Endothelial cell of umbilical vein (primary cell): ENCODE measurements around the gene WDFY2. TPM values are rescaled to one million over a fixed set of nuclear protein-coding genes. Genes with fewer than 3 reads are reported as not detected.

Source experiments
- BruUV-seq: library from RNA; stranded (reverse); fragments of 400-500 nt; replicated peaks from 2 replicates; lab custom pipeline; 2021; lab: Mats Ljungman, UMichigan
- CTCF ChIA-PET: fragments of 300-600, 350-600 bp; sonication (Branson Sonifier 250); formaldehyde crosslinking; loops from one replicate; lab custom pipeline; 2021; ENCODE audit warnings: antibody characterized with exemption, inconsistent platforms; lab: Charles Lee
- POLR2A ChIA-PET: fragments of 300-600, 350-600 bp; sonication (Branson Sonifier 250); formaldehyde crosslinking; loops from one replicate; lab custom pipeline; 2021; ENCODE audit warnings: antibody characterized with exemption, inconsistent platforms; lab: Charles Lee
- DNase-seq: peaks from one replicate; pipeline ENCODE4 v3.0.0-alpha.2; 2011; ENCODE audit warnings: low read depth, low spot score
- FAIRE-seq: peaks from 2 replicates; lab custom pipeline; 2011; peaks lifted over from hg19 to GRCh38; lab: Jason Lieb, UNC
- H2AFZ ChIP-seq: 2 replicates; pipeline ENCODE4 v1.6.0; 2012; ENCODE audit warnings: low read depth, low read length, control low read depth, inconsistent platforms
- H3K27ac ChIP-seq: 2 replicates; pipeline ENCODE4 v1.5.1; 2011; ENCODE audit warnings: low read depth, mild to moderate bottlenecking, control low read depth, low read length, moderate library complexity; ENCODE audit not compliant: insufficient read depth
- H3K27me3 ChIP-seq, 2 experiments: 2 replicates each; pipeline versions ENCODE4 v1.6.0 to v1.6.1; 2011; ENCODE audit warnings: low read length in 2 of 2, mixed read lengths in 1 of 2; ENCODE audit not compliant: control insufficient read depth in 2 of 2, insufficient read depth in 2 of 2
- H3K36me3 ChIP-seq, 2 experiments: 2 replicates in 1 of 2; 3 replicates in 1 of 2; pipeline ENCODE4 v1.5.1; 2011; ENCODE audit warnings: low read length in 2 of 2, mild to moderate bottlenecking in 1 of 2, moderate library complexity in 1 of 2; ENCODE audit not compliant: control insufficient read depth in 2 of 2, insufficient read depth in 2 of 2; ENCODE audit errors: extremely low read depth in 1 of 2
- H3K4me1 ChIP-seq: 3 replicates; pipeline ENCODE4 v1.5.1; 2011; ENCODE audit warnings: mild to moderate bottlenecking, low read length; ENCODE audit not compliant: control insufficient read depth, insufficient read depth; ENCODE audit errors: extremely low read depth
- H3K4me2 ChIP-seq: 2 replicates; pipeline ENCODE4 v1.6.1; 2011; ENCODE audit warnings: low read length, control low read depth, mixed read lengths; ENCODE audit not compliant: insufficient read depth
- H3K4me3 ChIP-seq, 3 experiments: fragments of 200-600 bp in 1 of 3; sonication (generic), shearing (Covaris generic) in 1 of 3; replicated peaks in 1 of 3; 2 replicates each; pipeline ENCODE4 v1.5.1; 2011 to 2016; ENCODE audit warnings: control low read depth in 3 of 3, low read length in 3 of 3, mild to moderate bottlenecking in 2 of 3, inconsistent platforms in 1 of 3, low read depth in 1 of 3, moderate library complexity in 1 of 3; ENCODE audit not compliant: insufficient read depth in 1 of 3
- H3K79me2 ChIP-seq: 2 replicates; pipeline ENCODE4 v1.6.0; 2012; ENCODE audit warnings: low read length, inconsistent platforms; ENCODE audit not compliant: control insufficient read depth, insufficient read depth
- H3K9ac ChIP-seq: replicated peaks from 2 replicates; pipeline ENCODE3; 2011; ENCODE audit warnings: low read length, control low read depth; ENCODE audit not compliant: insufficient read depth; ENCODE audit errors: extremely low read depth
- H3K9me1 ChIP-seq: replicated peaks from 3 replicates; pipeline ENCODE4 v1.6.0; 2011; ENCODE audit warnings: mild to moderate bottlenecking, low read length; ENCODE audit not compliant: control insufficient read depth, insufficient read depth; ENCODE audit errors: extremely low read depth
- H3K9me3 ChIP-seq: replicated peaks from 2 replicates; pipeline ENCODE4 v1.5.1; 2012; ENCODE audit warnings: low read length, inconsistent platforms; ENCODE audit not compliant: control insufficient read depth, insufficient read depth
- H4K20me1 ChIP-seq: replicated peaks from 2 replicates; pipeline ENCODE3; 2011; ENCODE audit warnings: mild to moderate bottlenecking, low read length; ENCODE audit not compliant: control insufficient read depth, insufficient read depth; ENCODE audit errors: extremely low read depth
- FOS ChIP-seq: IDR thresholded peaks from 2 replicates; pipeline ENCODE4 v1.6.1; 2011; ENCODE audit warnings: mild to moderate bottlenecking, low read length, moderate library complexity, borderline replicate concordance; ENCODE audit not compliant: insufficient read depth
- GATA2 ChIP-seq: IDR thresholded peaks from 2 replicates; pipeline ENCODE4 v1.7.0; 2011; ENCODE audit warnings: low read depth, mild to moderate bottlenecking, moderate library complexity, mixed read lengths, low read length; ENCODE audit not compliant: insufficient read length, insufficient read depth
- JUN ChIP-seq: IDR thresholded peaks from 2 replicates; pipeline ENCODE4 v1.6.1; 2011; ENCODE audit warnings: borderline replicate concordance, low read depth; ENCODE audit not compliant: insufficient read length, insufficient read depth
- MYC ChIP-seq: IDR thresholded peaks from one replicate; pipeline ENCODE4 v1.6.1; 2011; ENCODE audit warnings: mild to moderate bottlenecking, low read depth, low read length
- POLR2A ChIP-seq: IDR thresholded peaks from 2 replicates; pipeline ENCODE4 v1.6.1; 2012; ENCODE audit warnings: low read depth, mild to moderate bottlenecking, control low read depth, low read length
- POLR2AphosphoS5 ChIP-seq: IDR thresholded peaks from 2 replicates; pipeline ENCODE4 v1.6.1; 2012; ENCODE audit warnings: low read depth, mild to moderate bottlenecking, control low read depth, low read length, moderate library complexity; ENCODE audit not compliant: insufficient read depth
- dilution Hi-C: fragments of 300-500 bp; cut with MboI; formaldehyde crosslinking; loops from one replicate; pipeline ENCODE4 v1.15.0; 2019; ENCODE audit warnings: low sequenced_read_pairs; ENCODE audit not compliant: extremely low pct_ligation_motif_present
- intact Hi-C: fragments of 100-400 bp; cut with micrococcal nuclease; formaldehyde crosslinking; loops from one replicate; pipeline ENCODE4 v1.10.0; 2022
- polyA plus RNA-seq, 4 experiments: library from polyadenylated mRNA; depleted of rRNA in 3 of 4; stranded (reverse) in 3 of 4; unstranded in 1 of 4; fragments of >200 nt; gene quantifications; 2 replicates each; pipeline versions ENCODE4 v1.2.1 to v1.2.3, GENCODE V29; 2011 to 2012; ENCODE audit warnings: missing spikeins in 1 of 4
- total RNA-seq: library from RNA; stranded (reverse); gene quantifications from 2 replicates; pipeline ENCODE4 v1.2.3, GENCODE V29; 2021
- TF ChIP-seq, protein P1 (sequence below): IDR thresholded peaks from 2 replicates; pipeline ENCODE4 v1.6.1; 2011; ENCODE audit not compliant: insufficient read depth, insufficient read length

Gene WDFY2
- total and polyA plus RNA-seq, 2 donors (not counting 3 experiments of a cell fraction or from before 2014, with no cell fraction given), result 2.1 to 5.5 TPM

DNA sequence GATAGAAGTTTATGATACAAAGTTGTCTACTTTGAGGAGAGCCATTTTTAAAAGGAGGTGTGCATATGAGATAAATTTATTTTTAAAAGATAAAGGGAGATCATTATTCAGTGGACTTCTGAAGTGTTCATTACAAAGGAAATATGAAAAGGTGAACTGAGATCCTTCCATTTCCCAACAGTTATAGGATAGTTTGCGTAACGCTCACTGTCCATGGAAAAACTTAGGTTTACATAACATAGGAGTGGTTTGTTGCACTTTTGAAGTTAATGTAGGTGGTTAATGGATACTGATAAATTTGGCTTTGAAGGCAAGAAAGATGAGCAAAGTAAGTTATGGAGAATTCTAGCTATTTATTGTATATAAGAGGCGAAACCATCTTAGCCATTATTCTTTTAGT, 92.5 kb downstream of the WDFY2 start:
- no peaks in the 10 kb centered on the region for H4K20me1 ChIP-seq
- no peaks in the 10 kb centered on the region for H3K9me3 ChIP-seq
- H3K36me3 ChIP-seq, result no peaks in the 10 kb centered on the region
- no peak overlapping the region for H2AFZ ChIP-seq
- FAIRE-seq, result no peak
- H3K27ac ChIP-seq, result no peak overlapping the region
- intact Hi-C loops (no loop called here), dilution Hi-C loops (no loop called here)
- no TSS peak for BruUV-seq
- no peak for TF ChIP-seq FOS
- ChIA-PET POLR2A (no interaction called here), CTCF (no interaction called here)
- DNase-seq, result no peak
- no peaks in the 10 kb centered on the region for H3K27me3 ChIP-seq
- H3K79me2 ChIP-seq, result no peaks in the 10 kb centered on the region
- H3K4me1 ChIP-seq, result peaks cover 9% of the 10 kb centered on the region
- H3K4me3 ChIP-seq, result no peak overlapping the region
- no peak overlapping the region for H3K4me2 ChIP-seq
- H3K9ac ChIP-seq, result no peak overlapping the region
- H3K9me1 ChIP-seq, result no peaks in the 10 kb centered on the region

DNA sequence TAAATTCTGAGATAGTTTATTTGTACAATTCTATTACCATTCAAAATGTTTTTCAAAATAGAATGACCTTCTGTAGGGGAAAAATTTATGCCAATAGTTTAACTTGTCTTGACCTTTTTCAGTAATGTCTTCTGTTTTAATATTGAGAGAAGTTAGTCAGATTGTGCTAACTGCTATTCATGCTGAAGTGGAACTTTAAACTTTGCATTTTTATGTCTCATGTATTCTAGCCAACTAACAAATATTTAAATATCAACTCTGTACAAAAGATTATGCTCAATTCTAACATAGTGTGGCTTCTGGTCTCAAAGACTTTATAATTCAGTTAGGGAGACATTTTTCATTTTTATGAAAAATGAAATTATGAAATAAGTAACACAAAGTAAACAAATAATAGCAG, 94.2 kb downstream of the WDFY2 start:
- dilution Hi-C loops (no loop called here), intact Hi-C loops (no loop called here)
- no peak for DNase-seq
- Histone ChIP-seq H3K4me2 (no peak overlapping the region), H3K9me1 (no peaks in the 10 kb centered on the region), H3K9me3 (no peaks in the 10 kb centered on the region), H4K20me1 (no peaks in the 10 kb centered on the region), H3K79me2 (no peaks in the 10 kb centered on the region), H3K4me1 (peaks cover 2% of the 10 kb centered on the region), H3K4me3 (no peak overlapping the region), H3K27ac (no peak overlapping the region), H3K27me3 (no peaks in the 10 kb centered on the region), H3K36me3 (no peaks in the 10 kb centered on the region), H3K9ac (no peak overlapping the region), H2AFZ (no peak overlapping the region)
- no peak for FAIRE-seq
- BruUV-seq, result no TSS peak
- no peak for TF ChIP-seq GATA2
- TF ChIP-seq, protein P1, sequence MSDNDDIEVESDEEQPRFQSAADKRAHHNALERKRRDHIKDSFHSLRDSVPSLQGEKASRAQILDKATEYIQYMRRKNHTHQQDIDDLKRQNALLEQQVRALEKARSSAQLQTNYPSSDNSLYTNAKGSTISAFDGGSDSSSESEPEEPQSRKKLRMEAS, result no peak
- TF ChIP-seq MYC, result no peak
- no peak for TF ChIP-seq POLR2A
- TF ChIP-seq FOS, result no peak
- TF ChIP-seq JUN, result no peak
- no peak for TF ChIP-seq POLR2AphosphoS5
- CTCF ChIA-PET, result no interaction called here
- POLR2A ChIA-PET, result no interaction called here
